Measurements from ENCODE around the gene BORCS6. TPM values are rescaled to one million over a fixed set of nuclear protein-coding genes. Genes with fewer than 3 reads are reported as not detected.

BORCS6 gene
- total and polyA plus RNA-seq, 9 of the 15 experiments (the other 6 are each of a cell fraction or from before 2014, with no cell fraction given): 0.01 to 7.4 (median 2.3) TPM

DNA sequence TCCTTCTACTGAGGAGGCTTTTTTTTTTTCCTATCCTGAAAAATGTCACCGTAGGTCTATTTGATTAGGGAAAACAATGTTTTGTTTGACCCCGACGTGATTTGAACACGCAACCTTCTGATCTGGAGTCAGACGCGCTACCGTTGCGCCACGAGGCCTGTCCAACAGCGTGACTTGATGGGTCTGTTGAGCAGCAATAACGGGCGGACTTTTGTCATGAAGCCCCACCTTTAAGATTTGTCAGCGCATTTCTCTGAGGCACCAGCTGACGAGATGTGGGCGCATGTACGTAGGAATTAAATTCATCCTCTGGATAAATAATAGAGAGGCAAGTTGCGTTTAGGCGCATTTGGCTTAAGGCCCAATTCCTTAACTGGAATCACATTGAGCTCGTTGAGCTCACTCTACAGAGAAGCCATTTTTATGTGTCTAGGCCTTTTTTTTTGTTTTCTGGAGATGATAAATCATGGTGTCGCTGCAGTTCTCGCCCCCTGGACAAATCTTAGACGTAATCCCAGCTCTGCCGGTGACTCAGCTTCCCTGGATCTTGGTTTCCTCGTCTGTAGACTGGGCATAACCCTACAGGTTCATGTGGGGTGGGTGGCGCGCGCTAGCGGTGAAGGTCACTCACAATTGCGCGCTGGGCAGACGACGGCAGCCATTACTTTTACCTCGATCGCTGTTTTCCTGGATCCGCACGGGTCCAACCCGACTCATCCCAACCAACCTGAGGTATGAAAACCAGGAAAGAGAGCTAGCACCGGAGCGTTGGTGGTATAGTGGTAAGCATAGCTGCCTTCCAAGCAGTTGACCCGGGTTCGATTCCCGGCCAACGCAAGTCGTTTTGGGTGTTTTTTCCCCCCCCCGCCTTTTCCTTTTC lies 31.0 kb upstream of the BORCS6 start (continued):
- TF ChIP-seq, protein P1, sequence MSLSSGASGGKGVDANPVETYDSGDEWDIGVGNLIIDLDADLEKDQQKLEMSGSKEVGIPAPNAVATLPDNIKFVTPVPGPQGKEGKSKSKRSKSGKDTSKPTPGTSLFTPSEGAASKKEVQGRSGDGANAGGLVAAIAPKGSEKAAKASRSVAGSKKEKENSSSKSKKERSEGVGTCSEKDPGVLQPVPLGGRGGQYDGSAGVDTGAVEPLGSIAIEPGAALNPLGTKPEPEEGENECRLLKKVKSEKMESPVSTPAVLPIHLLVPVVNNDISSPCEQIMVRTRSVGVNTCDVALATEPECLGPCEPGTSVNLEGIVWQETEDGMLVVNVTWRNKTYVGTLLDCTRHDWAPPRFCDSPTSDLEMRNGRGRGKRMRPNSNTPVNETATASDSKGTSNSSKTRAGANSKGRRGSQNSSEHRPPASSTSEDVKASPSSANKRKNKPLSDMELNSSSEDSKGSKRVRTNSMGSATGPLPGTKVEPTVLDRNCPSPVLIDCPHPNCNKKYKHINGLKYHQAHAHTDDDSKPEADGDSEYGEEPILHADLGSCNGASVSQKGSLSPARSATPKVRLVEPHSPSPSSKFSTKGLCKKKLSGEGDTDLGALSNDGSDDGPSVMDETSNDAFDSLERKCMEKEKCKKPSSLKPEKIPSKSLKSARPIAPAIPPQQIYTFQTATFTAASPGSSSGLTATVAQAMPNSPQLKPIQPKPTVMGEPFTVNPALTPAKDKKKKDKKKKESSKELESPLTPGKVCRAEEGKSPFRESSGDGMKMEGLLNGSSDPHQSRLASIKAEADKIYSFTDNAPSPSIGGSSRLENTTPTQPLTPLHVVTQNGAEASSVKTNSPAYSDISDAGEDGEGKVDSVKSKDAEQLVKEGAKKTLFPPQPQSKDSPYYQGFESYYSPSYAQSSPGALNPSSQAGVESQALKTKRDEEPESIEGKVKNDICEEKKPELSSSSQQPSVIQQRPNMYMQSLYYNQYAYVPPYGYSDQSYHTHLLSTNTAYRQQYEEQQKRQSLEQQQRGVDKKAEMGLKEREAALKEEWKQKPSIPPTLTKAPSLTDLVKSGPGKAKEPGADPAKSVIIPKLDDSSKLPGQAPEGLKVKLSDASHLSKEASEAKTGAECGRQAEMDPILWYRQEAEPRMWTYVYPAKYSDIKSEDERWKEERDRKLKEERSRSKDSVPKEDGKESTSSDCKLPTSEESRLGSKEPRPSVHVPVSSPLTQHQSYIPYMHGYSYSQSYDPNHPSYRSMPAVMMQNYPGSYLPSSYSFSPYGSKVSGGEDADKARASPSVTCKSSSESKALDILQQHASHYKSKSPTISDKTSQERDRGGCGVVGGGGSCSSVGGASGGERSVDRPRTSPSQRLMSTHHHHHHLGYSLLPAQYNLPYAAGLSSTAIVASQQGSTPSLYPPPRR (CRISPR knock-in tag; IDR thresholded peaks at IDR 0.05; ENCODE audit: borderline replicate concordance): no peak
- peak; percentile 41; the same call in 1 of the 2 replicates for TF ChIP-seq L3MBTL2 (IDR thresholded peaks at IDR 0.05)
- no peak for TF ChIP-seq ZNF561 (CRISPR knock-in tag; conservative IDR thresholded peaks at IDR 0.05)
- peak; percentile 64; the same call in 1 of the 2 replicates for TF ChIP-seq BACH1 (tag; IDR thresholded peaks at IDR 0.05)
- TF ChIP-seq, protein P2, sequence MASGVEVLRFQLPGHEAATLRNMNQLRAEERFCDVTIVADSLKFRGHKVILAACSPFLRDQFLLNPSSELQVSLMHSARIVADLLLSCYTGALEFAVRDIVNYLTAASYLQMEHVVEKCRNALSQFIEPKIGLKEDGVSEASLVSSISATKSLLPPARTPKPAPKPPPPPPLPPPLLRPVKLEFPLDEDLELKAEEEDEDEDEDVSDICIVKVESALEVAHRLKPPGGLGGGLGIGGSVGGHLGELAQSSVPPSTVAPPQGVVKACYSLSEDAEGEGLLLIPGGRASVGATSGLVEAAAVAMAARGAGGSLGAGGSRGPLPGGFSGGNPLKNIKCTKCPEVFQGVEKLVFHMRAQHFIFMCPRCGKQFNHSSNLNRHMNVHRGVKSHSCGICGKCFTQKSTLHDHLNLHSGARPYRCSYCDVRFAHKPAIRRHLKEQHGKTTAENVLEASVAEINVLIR (CRISPR knock-in tag; IDR thresholded peaks at IDR 0.05): 0 out of 2 replicates have a peak, but pooled peaks have one; percentile 14
- TF ChIP-seq DACH1 (IDR thresholded peaks at IDR 0.05; ENCODE audit: partially characterized antibody): peak; percentile 46
- TF ChIP-seq PURB (CRISPR knock-in tag; IDR thresholded peaks at IDR 0.05; ENCODE audit: low read depth): no peak
- TF ChIP-seq KDM1A (IDR thresholded peaks at IDR 0.05): peak in 1 of 2 experiments; percentile 21; a peak in 1 of 4 replicates
- no peak for TF ChIP-seq ZNF778 (CRISPR knock-in tag; IDR thresholded peaks at IDR 0.05)
- peak; percentile 64 for TF ChIP-seq ZBTB8A (IDR thresholded peaks at IDR 0.05; ENCODE audit: partially characterized antibody)
- TF ChIP-seq, protein P3, sequence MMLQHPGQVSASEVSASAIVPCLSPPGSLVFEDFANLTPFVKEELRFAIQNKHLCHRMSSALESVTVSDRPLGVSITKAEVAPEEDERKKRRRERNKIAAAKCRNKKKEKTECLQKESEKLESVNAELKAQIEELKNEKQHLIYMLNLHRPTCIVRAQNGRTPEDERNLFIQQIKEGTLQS (IDR thresholded peaks at IDR 0.05): peak; percentile 65
- TF ChIP-seq, protein P3 (CRISPR knock-in tag; conservative IDR thresholded peaks at IDR 0.05): 0 out of 2 replicates have a peak, but pooled peaks have one; percentile 57
- 0 out of 2 replicates have a peak, but pooled peaks have one; percentile 54 for TF ChIP-seq FOXJ2 (tag; IDR thresholded peaks at IDR 0.05)
- TF ChIP-seq SRSF3 (IDR thresholded peaks at IDR 0.05; ENCODE audit: insufficient read depth, low read length): no peak
- TF ChIP-seq CREB1 (IDR thresholded peaks at IDR 0.05): peak; percentile 35; the same call in 1 of the 2 replicates
- TF ChIP-seq CREB1 (CRISPR knock-in tag; IDR thresholded peaks at IDR 0.05): peak; percentile 50
- TF ChIP-seq, protein P4, sequence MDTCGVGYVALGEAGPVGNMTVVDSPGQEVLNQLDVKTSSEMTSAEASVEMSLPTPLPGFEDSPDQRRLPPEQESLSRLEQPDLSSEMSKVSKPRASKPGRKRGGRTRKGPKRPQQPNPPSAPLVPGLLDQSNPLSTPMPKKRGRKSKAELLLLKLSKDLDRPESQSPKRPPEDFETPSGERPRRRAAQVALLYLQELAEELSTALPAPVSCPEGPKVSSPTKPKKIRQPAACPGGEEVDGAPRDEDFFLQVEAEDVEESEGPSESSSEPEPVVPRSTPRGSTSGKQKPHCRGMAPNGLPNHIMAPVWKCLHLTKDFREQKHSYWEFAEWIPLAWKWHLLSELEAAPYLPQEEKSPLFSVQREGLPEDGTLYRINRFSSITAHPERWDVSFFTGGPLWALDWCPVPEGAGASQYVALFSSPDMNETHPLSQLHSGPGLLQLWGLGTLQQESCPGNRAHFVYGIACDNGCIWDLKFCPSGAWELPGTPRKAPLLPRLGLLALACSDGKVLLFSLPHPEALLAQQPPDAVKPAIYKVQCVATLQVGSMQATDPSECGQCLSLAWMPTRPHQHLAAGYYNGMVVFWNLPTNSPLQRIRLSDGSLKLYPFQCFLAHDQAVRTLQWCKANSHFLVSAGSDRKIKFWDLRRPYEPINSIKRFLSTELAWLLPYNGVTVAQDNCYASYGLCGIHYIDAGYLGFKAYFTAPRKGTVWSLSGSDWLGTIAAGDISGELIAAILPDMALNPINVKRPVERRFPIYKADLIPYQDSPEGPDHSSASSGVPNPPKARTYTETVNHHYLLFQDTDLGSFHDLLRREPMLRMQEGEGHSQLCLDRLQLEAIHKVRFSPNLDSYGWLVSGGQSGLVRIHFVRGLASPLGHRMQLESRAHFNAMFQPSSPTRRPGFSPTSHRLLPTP (IDR thresholded peaks at IDR 0.05; ENCODE audit: borderline replicate concordance, extremely low read depth, insufficient read length): peak; percentile 93
